Measurements from ENCODE around the gene ILDR2.

DNA sequence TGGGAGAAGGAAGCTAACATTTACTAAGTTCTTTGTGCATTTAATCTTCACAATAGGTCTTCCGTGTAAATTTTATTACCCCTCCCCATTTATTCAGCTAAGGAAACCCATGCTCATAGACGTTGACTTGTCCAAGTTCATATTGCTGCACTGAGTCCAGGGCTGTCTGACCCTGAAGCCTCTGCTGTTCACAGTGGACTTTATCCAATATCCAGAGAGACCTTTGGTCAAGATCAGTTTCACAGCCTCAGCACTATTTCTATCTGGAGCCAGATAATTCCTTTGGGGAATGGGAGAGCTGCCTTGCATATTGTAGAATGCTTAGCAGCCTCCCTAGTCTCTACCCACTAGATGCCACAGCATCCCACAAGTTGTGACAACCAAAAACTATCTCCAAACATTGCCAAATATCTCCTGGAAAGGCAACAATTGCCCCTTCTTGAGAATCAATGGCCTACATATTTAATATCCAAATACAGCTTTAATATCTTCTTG lies 26.4 kb downstream of the ILDR2 start:
- TF ChIP-seq, protein P1, sequence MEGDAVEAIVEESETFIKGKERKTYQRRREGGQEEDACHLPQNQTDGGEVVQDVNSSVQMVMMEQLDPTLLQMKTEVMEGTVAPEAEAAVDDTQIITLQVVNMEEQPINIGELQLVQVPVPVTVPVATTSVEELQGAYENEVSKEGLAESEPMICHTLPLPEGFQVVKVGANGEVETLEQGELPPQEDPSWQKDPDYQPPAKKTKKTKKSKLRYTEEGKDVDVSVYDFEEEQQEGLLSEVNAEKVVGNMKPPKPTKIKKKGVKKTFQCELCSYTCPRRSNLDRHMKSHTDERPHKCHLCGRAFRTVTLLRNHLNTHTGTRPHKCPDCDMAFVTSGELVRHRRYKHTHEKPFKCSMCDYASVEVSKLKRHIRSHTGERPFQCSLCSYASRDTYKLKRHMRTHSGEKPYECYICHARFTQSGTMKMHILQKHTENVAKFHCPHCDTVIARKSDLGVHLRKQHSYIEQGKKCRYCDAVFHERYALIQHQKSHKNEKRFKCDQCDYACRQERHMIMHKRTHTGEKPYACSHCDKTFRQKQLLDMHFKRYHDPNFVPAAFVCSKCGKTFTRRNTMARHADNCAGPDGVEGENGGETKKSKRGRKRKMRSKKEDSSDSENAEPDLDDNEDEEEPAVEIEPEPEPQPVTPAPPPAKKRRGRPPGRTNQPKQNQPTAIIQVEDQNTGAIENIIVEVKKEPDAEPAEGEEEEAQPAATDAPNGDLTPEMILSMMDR (IDR thresholded peaks at IDR 0.05; ENCODE audit: low read length): no peak
- TF ChIP-seq EZH2phosphoT487 (IDR thresholded peaks at IDR 0.05; ENCODE audit: low read length): no peak
- no peak for TF ChIP-seq EZH2 (optimal IDR thresholded peaks at IDR 0.05; ENCODE audit: low read depth, low read length)
